Tibial artery (tissue), 4 donors: ENCODE measurements around the gene PLXNA2.

Source experiments
- DNase-seq, 2 donors: peaks; one replicate each; pipeline ENCODE4 v3.0.0-alpha.2; 2019
- H3K27ac ChIP-seq, 2 donors: fragments of 200-600 bp; sonication (generic) in 1 of 2; 1 replicate in 1 of 2; 2 replicates in 1 of 2; pipeline ENCODE4 v1.5.1; 2018 to 2019; ENCODE audit warnings: mild to moderate bottlenecking in 1 of 2
- H3K27me3 ChIP-seq, 2 donors: fragments of 200-600 bp; sonication (generic) in 1 of 2; one replicate each; pipeline versions ENCODE4 v1.5.1 to v1.6.0; 2016 to 2019
- H3K36me3 ChIP-seq, 3 donors: fragments of 200-600 bp; sonication (generic) in 2 of 3; one replicate each; pipeline ENCODE4 v1.5.1; 2016 to 2019; ENCODE audit warnings: mild to moderate bottlenecking in 2 of 3
- H3K4me1 ChIP-seq, 4 donors: fragments of 200-600 bp; sonication (generic) in 2 of 4; 1 replicate in 3 of 4; 2 replicates in 1 of 4; pipeline ENCODE4 v1.5.1; 2016 to 2019
- H3K4me3 ChIP-seq, 2 donors: fragments of 200-600 bp; sonication (generic) in 1 of 2; 1 replicate in 1 of 2; 2 replicates in 1 of 2; pipeline ENCODE4 v1.5.1; 2018 to 2019; ENCODE audit warnings: mild to moderate bottlenecking in 2 of 2
- H3K9me3 ChIP-seq, 3 donors: fragments of 200-600 bp; sonication (generic) in 1 of 3; one replicate each; pipeline ENCODE4 v1.5.1; 2016 to 2019
- CTCF ChIP-seq, 2 experiments: fragments of 200-600 bp in 1 of 2; fragments of 450-650 bp in 1 of 2; IDR thresholded peaks; one replicate each; pipeline ENCODE4 v1.5.1; 2017 to 2019; ENCODE audit warnings: antibody characterized with exemption in 2 of 2, mild to moderate bottlenecking in 1 of 2, moderate library complexity in 1 of 2
- intact Hi-C: fragments of 100-400 bp; cut with DNase I; formaldehyde crosslinking; loops from one replicate; pipeline ENCODE4 v1.15.0; 2023; ENCODE audit warnings: low total_unique reads

The PLXNA2 gene

GRCh38 chr1:208079161-208079560 is 165.0 kb downstream of the PLXNA2 start:
- Histone ChIP-seq H3K9me3 (no peaks in the 10 kb centered on the region), H3K4me1 (no peaks in the 10 kb centered on the region), H3K27me3 (no peaks in the 10 kb centered on the region), H3K36me3 (peaks cover 24 to 77% (median 55%) of the 10 kb centered on the region in 3 donors), H3K27ac (no peak overlapping the region), H3K4me3 (no peak overlapping the region)
- DNase-seq, result no peak
- no peak for TF ChIP-seq CTCF (IDR thresholded peaks at IDR 0.05)
- intact Hi-C loops, result no loop called here

GRCh38 chr1:208078752-208079151 is 165.4 kb downstream of the PLXNA2 start:
- H3K27ac ChIP-seq, result no peak overlapping the region
- no peak overlapping the region for H3K4me3 ChIP-seq
- no peaks in the 10 kb centered on the region for H3K4me1 ChIP-seq
- intact Hi-C loops, result no loop called here
- TF ChIP-seq CTCF (IDR thresholded peaks at IDR 0.05), result no peak
- no peaks in the 10 kb centered on the region for H3K27me3 ChIP-seq
- no peaks in the 10 kb centered on the region for H3K9me3 ChIP-seq
- peaks cover 28 to 76% (median 56%) of the 10 kb centered on the region in 3 donors for H3K36me3 ChIP-seq
- DNase-seq, result no peak

GRCh38 chr1:208077232-208078075 is 166.7 kb downstream of the PLXNA2 start:
- peaks cover 37 to 76% (median 69%) of the 10 kb centered on the region in 3 donors for H3K36me3 ChIP-seq
- no peaks in the 10 kb centered on the region for H3K27me3 ChIP-seq
- no peaks in the 10 kb centered on the region for H3K4me1 ChIP-seq
- H3K9me3 ChIP-seq, result no peaks in the 10 kb centered on the region
- intact Hi-C loops, result no loop called here
- H3K27ac ChIP-seq, result no peak overlapping the region
- no peak for TF ChIP-seq CTCF (IDR thresholded peaks at IDR 0.05)
- DNase-seq, result no peak
- H3K4me3 ChIP-seq, result no peak overlapping the region

- no peak for TF ChIP-seq CTCF (IDR thresholded peaks at IDR 0.05)
- intact Hi-C loops, result no loop called here
- Histone ChIP-seq H3K27ac (no peak overlapping the region), H3K27me3 (no peaks in the 10 kb centered on the region), H3K4me3 (no peak overlapping the region), H3K4me1 (no peaks in the 10 kb centered on the region), H3K9me3 (no peaks in the 10 kb centered on the region), H3K36me3 (peaks cover 44 to 79% (median 69%) of the 10 kb centered on the region in 3 donors)
- no peak for DNase-seq
Measured at GRCh38 chr1:208074353-208074752, 169.8 kb downstream of the PLXNA2 start.

GRCh38 chr1:208071435-208072031 is 172.7 kb downstream of the PLXNA2 start:
- DNase-seq, result no peak
- intact Hi-C loops, result no loop called here
- TF ChIP-seq CTCF (IDR thresholded peaks at IDR 0.05), result no peak
- Histone ChIP-seq H3K27ac (no peak overlapping the region), H3K27me3 (no peaks in the 10 kb centered on the region), H3K4me1 (no peaks in the 10 kb centered on the region), H3K36me3 (peaks cover 36 to 71% (median 68%) of the 10 kb centered on the region in 3 donors), H3K4me3 (no peak overlapping the region), H3K9me3 (no peaks in the 10 kb centered on the region)
